HG03095 (cell line): ENCODE measurements around the gene TNRC6C.
"Not testable (repeated sequence)": the region's sequence is repeated elsewhere in the genome, so short reads cannot be mapped to it uniquely, and the experiment has no call there.

Experiments used
- ATAC-seq: cut with Tn5 transposase; IDR thresholded peaks from one replicate; pipeline ENCODE4 v1.9.1; 2021; ENCODE audit warnings: moderate library complexity; ENCODE audit not compliant: unreplicated experiment

The TNRC6C gene

GRCh38 chr17:78041386-78042179 lies 83.1 kb downstream of the TNRC6C start:
- no peak for ATAC-seq

- ATAC-seq, result no peak
Observed at GRCh38 chr17:78042542-78042941, 84.0 kb downstream of the TNRC6C start.

GRCh38 chr17:78043031-78043430 lies 84.5 kb downstream of the TNRC6C start:
- ATAC-seq, result no peak

GRCh38 chr17:78044280-78044835 lies 85.9 kb downstream of the TNRC6C start:
- no peak for ATAC-seq

- no peak for ATAC-seq
Observed at GRCh38 chr17:78045316-78045715, 86.8 kb downstream of the TNRC6C start.

GRCh38 chr17:78046923-78047322 lies 88.4 kb downstream of the TNRC6C start:
- ATAC-seq, result no peak

GRCh38 chr17:78048346-78049292 lies 90.1 kb downstream of the TNRC6C start:
- no peak for ATAC-seq

GRCh38 chr17:78049609-78050008 lies 91.1 kb downstream of the TNRC6C start:
- ATAC-seq, result no peak

- ATAC-seq, result no peak
Observed at GRCh38 chr17:78051186-78051972, 92.9 kb downstream of the TNRC6C start.

GRCh38 chr17:78053777-78054468 lies 95.4 kb downstream of the TNRC6C start:
- no peak for ATAC-seq

- no peak for ATAC-seq
Observed at GRCh38 chr17:78057113-78057740, 98.7 kb downstream of the TNRC6C start.

- no peak for ATAC-seq
Observed at GRCh38 chr17:78058001-78058400, 99.5 kb downstream of the TNRC6C start.

GRCh38 chr17:78058581-78058980 lies 100.1 kb downstream of the TNRC6C start:
- no peak for ATAC-seq

- ATAC-seq, result no peak
Observed at GRCh38 chr17:78062596-78062995, 104.1 kb downstream of the TNRC6C start.

- ATAC-seq, result no peak
Observed at GRCh38 chr17:78063489-78063888, 105.0 kb downstream of the TNRC6C start.

- no peak for ATAC-seq
Observed at GRCh38 chr17:78064708-78065107, 106.2 kb downstream of the TNRC6C start.

GRCh38 chr17:78066976-78067375 lies 108.5 kb downstream of the TNRC6C start:
- ATAC-seq, result not testable (repeated sequence)

GRCh38 chr17:78069695-78070094 lies 111.2 kb downstream of the TNRC6C start:
- ATAC-seq, result no peak

GRCh38 chr17:78072961-78073360 lies 114.5 kb downstream of the TNRC6C start:
- ATAC-seq, result no peak

GRCh38 chr17:78075011-78075410 lies 116.5 kb downstream of the TNRC6C start:
- no peak for ATAC-seq
